Mucosa of rectum (tissue), 2 donors: ENCODE data around the gene KCMF1.
A peak's percentile ranks its signal among the peaks of the same experiment; 100 is the strongest.

Experiments used
- H3K27ac ChIP-seq, 2 donors: one replicate each; pipeline ENCODE4 v1.7.0; 2013; ENCODE audit warnings: inconsistent platforms in 2 of 2, low read depth in 2 of 2, low read length in 2 of 2
- H3K27me3 ChIP-seq, 2 donors: one replicate each; pipeline ENCODE4 v1.7.0; 2013; ENCODE audit warnings: low read length in 2 of 2; ENCODE audit not compliant: control insufficient read depth in 2 of 2, insufficient read depth in 2 of 2
- H3K36me3 ChIP-seq, 2 donors: one replicate each; pipeline ENCODE4 v1.7.0; 2013; ENCODE audit warnings: low read length in 2 of 2; ENCODE audit not compliant: control insufficient read depth in 2 of 2, insufficient read depth in 2 of 2
- H3K4me1 ChIP-seq, 2 donors: one replicate each; pipeline ENCODE4 v1.7.0; 2013; ENCODE audit warnings: low read length in 2 of 2, mild to moderate bottlenecking in 1 of 2; ENCODE audit not compliant: control insufficient read depth in 2 of 2, insufficient read depth in 2 of 2
- H3K4me3 ChIP-seq, 2 donors: one replicate each; pipeline ENCODE4 v1.7.0; 2013; ENCODE audit warnings: low read length in 2 of 2
- H3K9ac ChIP-seq, 2 donors: one replicate each; pipeline ENCODE4 v1.7.0; 2013; ENCODE audit warnings: low read length in 2 of 2, low read depth in 1 of 2, mild to moderate bottlenecking in 1 of 2
- H3K9me3 ChIP-seq, 2 donors: one replicate each; pipeline ENCODE4 v1.7.0; 2013; ENCODE audit warnings: low read length in 2 of 2; ENCODE audit not compliant: control insufficient read depth in 2 of 2
- donor health status: healthy.
- donor health status: Normal muscosa, but diverticular disease.

The KCMF1 gene

GRCh38 chr2:84956334-84957297 lies 14.3 kb upstream of the KCMF1 start:
- H3K27me3 ChIP-seq = no peaks in the 10 kb centered on the region
- no peak overlapping the region for H3K27ac ChIP-seq
- no peak overlapping the region for H3K4me3 ChIP-seq
- H3K9ac ChIP-seq = no peak overlapping the region
- H3K36me3 ChIP-seq = no peaks in the 10 kb centered on the region
- no peaks in the 10 kb centered on the region for H3K9me3 ChIP-seq
- H3K4me1 ChIP-seq = peaks cover 3 to 13% of the 10 kb centered on the region in 2 donors

DNA sequence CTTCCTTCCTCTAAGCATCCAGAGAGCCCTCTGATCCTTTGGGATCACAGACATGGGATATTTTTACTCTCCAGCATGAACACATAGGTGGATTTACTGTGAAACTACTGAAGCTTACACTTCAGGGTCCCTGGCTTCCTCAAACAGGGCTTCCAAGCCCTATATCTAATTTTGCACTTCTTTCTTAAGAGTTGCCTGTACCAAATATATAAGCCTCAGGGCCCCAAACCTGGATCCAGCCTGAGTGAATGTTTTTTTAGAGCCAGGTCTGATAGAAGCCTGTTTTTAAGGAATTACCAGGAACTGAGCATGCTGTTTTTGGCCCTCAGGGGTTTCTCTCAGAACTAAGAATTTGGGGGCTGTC lies 13.2 kb upstream of the KCMF1 start:
- H3K27ac ChIP-seq = peak overlapping the region in 1 of 2 donors; percentile 32

DNA sequence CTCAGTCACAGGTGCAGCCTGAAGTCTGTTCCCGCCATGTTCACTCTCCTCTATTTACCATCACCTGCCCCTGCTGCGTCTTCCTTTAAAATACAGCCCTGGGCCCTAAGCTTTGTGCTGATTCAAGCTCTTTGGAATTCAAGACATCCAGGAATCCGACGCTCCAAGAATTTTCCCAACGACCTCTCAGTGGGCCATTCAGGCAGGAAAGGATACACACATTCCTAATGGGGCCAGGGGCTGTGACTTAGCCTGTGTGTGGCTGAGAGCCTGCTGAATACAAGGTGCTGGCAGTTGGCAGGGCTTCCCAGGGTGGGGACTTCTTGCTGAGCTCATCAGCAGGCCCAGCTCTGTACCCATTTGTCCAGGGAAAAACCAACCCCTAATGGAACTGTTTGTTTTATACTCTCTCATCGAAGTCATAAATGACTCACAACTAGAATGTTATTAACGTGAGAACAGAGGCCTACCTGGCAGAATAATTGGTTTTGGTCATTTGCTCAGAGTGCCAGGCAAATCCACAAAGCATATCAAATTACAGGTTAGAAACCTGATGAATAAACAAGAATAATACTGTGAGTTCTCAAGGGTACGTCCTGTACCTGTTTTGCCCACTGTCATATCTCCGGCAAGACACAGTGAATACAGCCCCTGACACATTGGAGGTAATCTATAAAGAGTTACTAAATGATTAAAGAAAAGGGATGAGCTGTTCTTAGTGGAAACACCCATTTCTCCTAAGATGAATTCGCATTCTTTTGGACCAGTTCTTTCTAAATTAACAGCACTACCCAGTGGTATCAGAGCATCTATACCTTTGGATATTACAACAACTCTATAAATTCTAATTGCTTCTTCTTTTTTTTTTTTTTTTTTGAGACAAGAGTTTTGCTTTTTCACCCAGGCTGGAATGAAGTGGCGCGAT lies 12.6 kb upstream of the KCMF1 start:
- peak overlapping the region in 1 of 2 donors; percentile 32 for H3K27ac ChIP-seq
- peak overlapping the region in 1 of 2 donors; percentile 4 for H3K9ac ChIP-seq

More for the DNA sequence above, 13.2 kb upstream of the KCMF1 start:
- H3K27me3 ChIP-seq = no peaks in the 10 kb centered on the region
- peak overlapping the region in 1 of 2 donors; percentile 4 for H3K9ac ChIP-seq
- H3K36me3 ChIP-seq = peaks cover 3% of the 10 kb centered on the region in 2 donors
- H3K4me3 ChIP-seq = no peak overlapping the region
- no peaks in the 10 kb centered on the region for H3K9me3 ChIP-seq
- peaks cover 3 to 13% of the 10 kb centered on the region in 2 donors for H3K4me1 ChIP-seq

GRCh38 chr2:84959095-84959565 lies 11.8 kb upstream of the KCMF1 start:
- Histone ChIP-seq H3K27me3 (no peaks in the 10 kb centered on the region), H3K4me1 (peaks cover 3 to 13% of the 10 kb centered on the region in 2 donors), H3K4me3 (no peak overlapping the region), H3K9me3 (no peaks in the 10 kb centered on the region), H3K36me3 (peaks cover 7 to 8% of the 10 kb centered on the region in 2 donors), H3K9ac (no peak overlapping the region), H3K27ac (no peak overlapping the region)

More for the DNA sequence above, 12.6 kb upstream of the KCMF1 start:
- Histone ChIP-seq H3K27me3 (no peaks in the 10 kb centered on the region), H3K9me3 (no peaks in the 10 kb centered on the region), H3K36me3 (peaks cover 3 to 4% of the 10 kb centered on the region in 2 donors), H3K4me3 (no peak overlapping the region), H3K4me1 (peaks cover 3 to 13% of the 10 kb centered on the region in 2 donors)

GRCh38 chr2:84959566-84960506 lies 11.1 kb upstream of the KCMF1 start:
- Histone ChIP-seq H3K9me3 (no peaks in the 10 kb centered on the region), H3K4me1 (peaks cover 3 to 13% of the 10 kb centered on the region in 2 donors), H3K27ac (no peak overlapping the region), H3K27me3 (no peaks in the 10 kb centered on the region), H3K9ac (no peak overlapping the region), H3K4me3 (no peak overlapping the region), H3K36me3 (peaks cover 7 to 8% of the 10 kb centered on the region in 2 donors)

- Histone ChIP-seq H3K27ac (no peak overlapping the region), H3K27me3 (no peaks in the 10 kb centered on the region), H3K4me3 (no peak overlapping the region), H3K36me3 (peaks cover 7 to 11% of the 10 kb centered on the region in 2 donors), H3K4me1 (peaks cover 4 to 9% of the 10 kb centered on the region in 2 donors), H3K9ac (no peak overlapping the region), H3K9me3 (no peaks in the 10 kb centered on the region)
These were observed 8.0 kb upstream of the KCMF1 start for GRCh38 chr2:84962917-84963316.

- Histone ChIP-seq H3K27ac (no peak overlapping the region), H3K4me1 (peaks cover 8 to 10% of the 10 kb centered on the region in 2 donors)
These were observed 7.7 kb upstream of the KCMF1 start for GRCh38 chr2:84963323-84963691.

DNA sequence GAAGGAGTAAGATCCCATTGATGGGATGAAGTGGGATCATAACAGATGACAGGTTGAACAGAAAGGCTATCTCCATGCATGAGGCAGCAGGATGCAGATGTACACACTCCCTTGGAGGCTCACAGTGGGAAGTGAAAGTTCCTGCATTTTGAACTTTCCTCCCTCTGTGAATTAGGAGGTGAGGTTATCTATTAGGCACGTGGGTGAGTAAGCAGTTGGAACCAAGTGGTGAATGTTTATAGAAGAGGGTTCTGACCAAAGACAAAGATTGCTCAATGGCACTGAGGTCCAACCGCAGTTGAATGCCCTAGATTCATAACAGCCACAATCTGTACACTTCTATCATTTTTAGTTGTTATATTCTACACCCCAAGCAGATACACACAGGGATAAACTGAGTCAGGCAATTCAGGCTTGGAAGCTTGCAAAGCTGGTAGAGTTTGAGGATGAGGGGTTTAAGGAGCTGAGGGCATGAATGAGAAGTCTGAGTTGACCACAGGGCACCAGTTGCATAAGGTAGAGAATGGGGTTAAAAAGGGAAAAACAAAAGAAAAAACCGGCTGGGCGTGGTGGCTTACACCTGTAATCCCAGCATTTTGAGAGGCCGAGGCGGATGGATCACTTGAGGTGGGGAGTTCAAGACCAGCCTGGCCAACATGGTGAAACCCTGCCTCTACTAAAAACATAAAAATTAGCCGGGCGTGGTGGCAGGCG lies 7.1 kb upstream of the KCMF1 start:
- H3K27ac ChIP-seq = no peak overlapping the region
- no peak overlapping the region for H3K4me3 ChIP-seq
- no peaks in the 10 kb centered on the region for H3K27me3 ChIP-seq
- no peaks in the 10 kb centered on the region for H3K9me3 ChIP-seq
- H3K9ac ChIP-seq = no peak overlapping the region
- peaks cover 6 to 8% of the 10 kb centered on the region in 2 donors for H3K4me1 ChIP-seq
- H3K36me3 ChIP-seq = peaks cover 7 to 11% of the 10 kb centered on the region in 2 donors

More at GRCh38 chr2:84963323-84963691, 7.7 kb upstream of the KCMF1 start:
- Histone ChIP-seq H3K9me3 (no peaks in the 10 kb centered on the region), H3K27me3 (no peaks in the 10 kb centered on the region), H3K4me3 (no peak overlapping the region), H3K36me3 (peaks cover 7 to 11% of the 10 kb centered on the region in 2 donors), H3K9ac (no peak overlapping the region)
